HG03521 (cell line): ENCODE measurements around the gene MAD2L1.

Experiments
- ATAC-seq: cut with Tn5 transposase; IDR thresholded peaks from one replicate; pipeline ENCODE4 v1.9.1; 2021; ENCODE audit warnings: mild to moderate bottlenecking, moderate library complexity; ENCODE audit not compliant: unreplicated experiment

The MAD2L1 gene

DNA sequence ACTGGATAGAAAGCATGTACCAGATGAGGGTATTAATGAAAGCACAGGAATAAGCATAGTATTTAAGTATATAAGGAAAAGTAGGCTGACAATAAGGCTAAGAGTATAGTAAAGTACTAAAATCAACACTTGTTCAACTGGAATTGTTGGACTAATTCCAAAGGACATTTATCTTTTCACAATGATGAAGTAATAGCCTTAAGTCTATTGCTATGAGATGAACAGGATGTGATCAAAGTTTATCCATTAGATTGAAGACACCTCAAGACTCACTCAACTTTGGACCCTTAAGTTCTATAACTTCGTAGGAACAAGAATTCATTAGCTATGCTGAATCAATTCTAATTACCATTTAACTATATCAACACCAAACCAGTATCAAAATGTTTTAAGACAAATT is 7.6 kb downstream of the MAD2L1 start:
- ATAC-seq = no peak

DNA sequence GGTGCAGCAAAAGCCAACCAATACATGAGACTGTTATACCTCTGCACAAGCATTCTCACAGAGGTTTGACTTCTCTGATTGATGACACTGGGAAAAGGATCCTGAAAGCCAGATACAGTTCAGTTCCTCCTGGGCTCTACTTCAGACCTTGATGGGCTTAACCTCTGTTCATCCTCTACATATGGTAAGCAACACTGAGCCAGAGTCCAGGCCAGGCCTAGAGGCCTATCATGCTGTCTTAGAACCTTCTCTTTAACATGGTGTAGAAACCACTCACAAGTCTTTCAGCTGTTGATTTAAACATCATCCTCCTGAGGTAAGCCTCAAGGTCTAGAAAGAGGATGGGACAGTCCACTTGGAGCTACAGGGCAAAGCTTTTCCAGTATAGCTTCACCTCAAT is 9.2 kb downstream of the MAD2L1 start:
- no peak for ATAC-seq

DNA sequence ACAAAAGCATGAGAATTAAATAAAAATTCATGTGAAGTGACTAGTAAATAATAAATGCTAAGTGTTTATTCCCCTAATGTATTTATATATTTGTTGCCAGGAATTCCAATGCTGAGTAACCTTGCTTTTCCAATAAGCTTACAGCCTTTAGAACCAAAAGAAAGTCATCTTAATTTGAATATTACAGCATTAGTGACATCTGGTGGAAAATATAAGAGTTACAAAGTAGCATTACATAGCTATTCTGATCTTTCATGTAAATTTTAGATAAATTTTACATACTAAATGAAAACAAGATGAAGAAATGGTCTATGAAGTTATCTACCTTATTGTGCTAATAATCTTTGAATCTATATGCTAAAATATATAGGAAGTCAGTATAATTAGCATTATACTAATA is 10.4 kb downstream of the MAD2L1 start:
- ATAC-seq = no peak

DNA sequence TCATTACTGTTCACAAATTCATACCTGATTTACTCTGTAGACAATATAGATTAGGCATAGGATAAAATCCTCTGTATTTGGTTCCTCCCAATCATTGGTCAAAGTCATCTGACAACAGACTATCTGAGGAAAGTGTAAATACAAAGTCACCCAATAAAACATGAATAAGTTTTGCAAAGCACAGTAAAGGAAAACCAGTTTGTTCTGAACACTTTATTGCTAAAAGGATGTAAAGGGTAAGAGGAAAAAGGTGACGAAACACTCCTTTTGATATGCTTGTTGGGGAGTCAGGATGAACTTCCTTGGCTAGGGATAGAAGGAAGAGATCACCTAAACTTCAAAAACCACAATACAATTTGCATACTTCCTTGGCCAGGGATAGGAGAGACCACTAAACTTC is 10.9 kb downstream of the MAD2L1 start:
- no peak for ATAC-seq

DNA sequence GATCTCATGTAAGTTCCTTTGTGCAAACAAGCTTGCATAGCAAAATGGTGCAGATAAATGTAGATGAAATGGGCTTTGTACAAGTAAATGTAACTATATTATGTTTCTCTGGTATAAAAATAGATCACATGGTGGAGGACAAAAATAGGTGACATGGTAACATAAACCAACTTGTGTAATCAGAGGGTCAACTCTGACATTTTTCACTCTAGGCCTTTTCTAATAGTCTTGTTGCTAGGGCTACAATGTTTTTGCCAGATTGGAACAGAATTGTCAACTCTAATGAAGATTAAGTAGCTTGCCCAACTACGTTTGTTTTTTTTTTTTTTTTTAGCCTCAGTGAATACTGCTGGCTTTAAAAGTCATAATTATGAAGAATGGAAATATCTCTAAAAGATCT is 11.5 kb downstream of the MAD2L1 start:
- ATAC-seq = no peak

DNA sequence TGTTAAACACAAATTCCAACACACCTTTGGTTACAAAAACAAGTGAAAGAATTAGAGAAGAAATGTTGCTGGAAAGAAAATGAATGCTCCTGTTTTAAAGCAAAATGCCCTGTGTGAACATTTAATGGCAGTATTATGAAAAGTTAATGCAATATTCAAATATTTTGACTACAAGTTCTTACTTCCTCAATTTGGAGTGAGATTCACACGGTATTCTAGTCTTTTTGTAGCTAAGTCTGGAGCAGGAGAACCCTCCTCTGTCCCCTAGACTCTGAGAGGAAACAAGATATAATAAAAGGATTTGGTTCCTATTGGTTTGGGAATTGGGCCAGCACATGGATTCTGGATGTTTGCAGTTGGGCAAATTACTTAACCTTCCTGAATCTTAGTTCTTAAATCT is 12.7 kb downstream of the MAD2L1 start:
- peak; percentile 43 for ATAC-seq

DNA sequence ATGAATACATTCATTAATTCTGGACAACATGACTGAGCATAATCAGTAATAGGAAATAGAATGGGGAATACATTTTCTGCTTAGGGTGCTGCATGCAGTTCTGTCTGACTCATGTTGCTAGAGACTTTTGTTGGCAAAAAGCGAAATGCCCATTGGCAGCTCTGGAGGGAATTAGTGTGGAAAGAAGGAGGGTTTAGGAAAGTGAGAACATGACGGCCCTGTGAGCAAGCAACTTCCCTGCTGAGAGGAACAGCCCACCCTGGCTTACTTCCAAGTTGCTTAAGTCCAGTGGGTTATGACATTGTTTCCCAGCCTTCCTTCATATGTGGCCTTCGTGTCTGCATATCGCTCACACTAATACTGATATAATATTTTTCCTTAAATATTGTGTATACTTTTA is 13.8 kb downstream of the MAD2L1 start:
- ATAC-seq = no peak

DNA sequence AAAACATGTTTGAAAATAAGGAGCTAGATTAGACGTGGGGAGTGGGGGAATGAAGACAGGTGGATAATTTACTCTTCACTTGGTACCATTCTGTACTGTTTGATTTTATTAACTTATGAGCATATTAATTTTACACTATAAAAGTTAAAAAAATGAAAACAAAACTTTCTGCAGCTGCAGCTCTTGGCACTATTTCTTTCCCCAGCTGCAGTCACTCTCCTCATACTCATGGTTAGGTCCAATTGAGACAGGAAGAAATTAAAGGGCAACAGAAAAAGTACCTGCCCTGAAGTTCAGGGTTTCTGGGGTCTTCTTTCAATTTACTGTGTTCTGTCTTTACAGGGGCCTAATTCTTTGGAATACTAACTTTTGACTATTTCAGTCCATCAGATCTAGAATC is 15.4 kb downstream of the MAD2L1 start:
- ATAC-seq = no peak

DNA sequence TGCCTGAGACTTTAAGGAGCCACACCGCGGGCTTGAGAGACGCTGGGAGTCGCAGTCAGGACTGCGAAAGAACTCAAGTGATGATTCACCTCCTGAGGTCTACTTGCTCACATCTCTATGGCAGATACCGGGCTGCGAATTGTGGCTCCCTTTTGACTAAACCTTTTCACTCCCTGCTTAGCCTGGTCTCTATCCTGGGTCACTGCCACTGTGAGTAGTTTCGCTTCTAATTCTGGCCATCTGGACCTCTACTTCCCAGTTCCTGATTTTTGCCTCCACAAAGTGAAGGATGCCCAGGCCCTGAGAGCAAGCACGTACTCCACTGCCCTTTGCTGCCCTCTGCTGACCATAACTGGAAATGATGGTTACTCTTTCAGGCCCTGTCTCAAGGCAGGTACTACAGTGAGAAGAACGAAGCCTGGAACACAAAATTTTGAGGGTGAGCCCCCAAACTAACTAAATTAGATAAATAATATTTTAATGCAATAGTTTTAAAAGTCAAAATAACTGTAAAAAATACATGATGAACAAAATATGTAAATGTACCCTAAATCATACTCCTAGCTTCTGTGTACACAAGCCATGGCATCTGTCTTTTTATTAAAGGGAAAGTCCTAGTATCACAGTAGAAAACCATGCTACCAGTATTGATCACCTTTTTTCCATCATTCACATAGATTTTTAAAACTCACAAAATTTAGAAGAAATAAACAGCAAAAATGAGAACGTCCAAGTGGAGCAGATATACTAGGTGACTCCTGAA is 16.7 kb downstream of the MAD2L1 start:
- peak; percentile 90 for ATAC-seq

DNA sequence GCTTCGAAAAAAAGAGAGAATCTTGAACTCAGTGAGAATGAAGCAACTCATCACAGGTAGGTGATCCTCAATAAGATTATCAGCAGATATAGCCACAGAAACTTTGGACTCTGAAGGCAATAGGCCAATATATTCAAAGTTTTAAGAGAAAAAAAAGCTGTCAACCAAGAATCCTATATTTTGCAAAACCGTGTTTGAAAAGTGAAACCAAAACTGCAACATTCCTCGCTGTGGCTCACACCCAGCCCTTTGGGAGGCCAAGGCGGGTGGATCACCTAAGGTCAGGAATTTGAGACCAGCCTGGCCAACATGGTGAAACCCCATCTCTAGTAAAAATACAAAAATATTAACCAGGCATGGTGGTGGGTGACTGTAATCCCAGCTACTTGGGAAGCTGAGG is 22.8 kb downstream of the MAD2L1 start:
- ATAC-seq = no peak

DNA sequence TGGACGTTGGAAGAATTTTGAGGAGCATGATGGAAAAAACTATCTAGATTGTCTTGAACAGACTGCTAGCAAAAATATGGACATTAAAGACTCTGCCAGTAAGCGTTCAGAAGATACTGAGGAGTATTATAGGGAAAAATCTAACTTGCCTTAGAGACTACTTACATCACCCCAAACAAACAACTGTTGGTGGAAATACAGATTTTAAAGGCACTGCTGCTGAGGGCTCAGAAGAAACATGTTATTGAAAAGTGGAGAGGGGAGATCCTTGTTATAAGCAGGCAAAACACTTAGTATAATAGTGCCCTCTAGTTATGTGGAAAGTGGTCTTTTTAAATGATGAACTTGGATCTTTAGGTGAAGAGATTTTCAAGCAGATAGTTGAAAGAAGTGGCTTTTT is 29.2 kb downstream of the MAD2L1 start:
- no peak for ATAC-seq

DNA sequence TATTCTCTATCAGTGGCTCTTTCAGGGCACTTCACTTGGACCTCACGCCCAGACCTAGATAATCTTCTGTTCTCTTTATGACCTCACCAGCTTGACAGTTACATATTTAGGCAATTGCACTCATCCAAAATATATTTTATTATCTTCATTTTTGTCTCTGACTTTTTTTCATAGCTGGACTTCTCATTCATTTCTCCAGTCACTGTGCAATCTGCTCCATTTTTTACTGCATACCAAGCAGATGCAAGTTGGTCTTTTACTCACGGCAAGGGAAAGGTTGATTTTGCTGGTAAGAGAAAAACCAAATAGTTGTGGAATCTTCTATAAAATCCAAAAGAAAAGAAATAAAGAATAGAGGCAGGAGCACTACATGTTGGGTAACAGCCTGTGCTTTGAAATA is 31.7 kb downstream of the MAD2L1 start:
- ATAC-seq = no peak

DNA sequence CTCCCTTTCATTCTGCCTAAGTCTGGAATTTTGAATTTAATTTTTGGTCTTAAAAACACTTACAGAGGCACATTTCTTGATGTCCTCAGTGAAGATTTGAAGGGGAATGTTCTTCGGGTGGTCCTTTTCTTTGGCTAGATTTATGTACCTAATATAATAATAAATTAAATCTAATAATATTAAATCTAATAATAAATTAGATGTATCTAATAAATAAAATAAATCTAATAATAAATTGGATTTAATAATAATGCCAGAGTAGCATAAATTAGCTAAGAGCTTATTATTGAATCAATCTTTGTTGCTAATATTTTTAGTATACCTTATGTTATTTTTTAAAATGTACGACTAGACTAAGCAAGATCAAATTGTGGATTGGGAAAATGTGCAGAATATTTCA is 39.8 kb downstream of the MAD2L1 start:
- ATAC-seq = no peak

DNA sequence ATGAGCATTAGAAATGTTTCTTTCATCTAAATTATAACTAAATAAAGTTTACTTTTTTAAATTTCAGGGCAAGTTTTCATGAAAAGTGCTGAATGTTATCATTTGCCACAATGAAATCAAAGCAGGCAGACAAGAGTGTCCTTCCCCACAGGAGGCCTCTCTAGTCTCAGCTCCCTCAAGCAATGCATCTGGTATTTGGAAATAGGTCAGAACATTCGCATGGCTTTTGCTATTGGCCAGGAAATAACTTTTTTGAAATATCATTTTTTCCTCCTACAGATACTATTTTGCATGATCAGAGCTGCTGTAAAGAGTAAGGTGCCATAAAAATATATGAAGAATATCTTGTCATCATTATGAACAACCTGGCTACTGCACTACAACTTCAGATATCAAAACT is 41.1 kb downstream of the MAD2L1 start:
- no peak for ATAC-seq

DNA sequence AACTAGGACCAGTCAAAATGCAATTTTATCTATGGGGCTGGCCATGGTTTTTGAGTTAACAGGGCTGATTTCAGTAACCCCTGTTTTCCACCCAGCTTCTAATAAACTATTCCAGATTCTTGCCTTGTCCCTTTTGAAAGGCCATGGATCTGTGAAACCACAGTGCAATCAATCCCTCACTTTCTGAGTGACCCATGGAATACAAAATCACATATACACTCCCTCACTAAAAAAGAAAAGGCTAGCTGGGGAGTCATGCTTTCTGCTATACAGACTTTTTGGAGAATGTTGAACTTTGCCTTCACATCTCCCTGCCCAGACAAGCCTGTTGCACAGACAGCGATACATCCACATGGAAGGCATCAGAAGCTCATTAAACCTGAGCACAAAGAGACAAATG is 47.9 kb downstream of the MAD2L1 start:
- no peak for ATAC-seq

DNA sequence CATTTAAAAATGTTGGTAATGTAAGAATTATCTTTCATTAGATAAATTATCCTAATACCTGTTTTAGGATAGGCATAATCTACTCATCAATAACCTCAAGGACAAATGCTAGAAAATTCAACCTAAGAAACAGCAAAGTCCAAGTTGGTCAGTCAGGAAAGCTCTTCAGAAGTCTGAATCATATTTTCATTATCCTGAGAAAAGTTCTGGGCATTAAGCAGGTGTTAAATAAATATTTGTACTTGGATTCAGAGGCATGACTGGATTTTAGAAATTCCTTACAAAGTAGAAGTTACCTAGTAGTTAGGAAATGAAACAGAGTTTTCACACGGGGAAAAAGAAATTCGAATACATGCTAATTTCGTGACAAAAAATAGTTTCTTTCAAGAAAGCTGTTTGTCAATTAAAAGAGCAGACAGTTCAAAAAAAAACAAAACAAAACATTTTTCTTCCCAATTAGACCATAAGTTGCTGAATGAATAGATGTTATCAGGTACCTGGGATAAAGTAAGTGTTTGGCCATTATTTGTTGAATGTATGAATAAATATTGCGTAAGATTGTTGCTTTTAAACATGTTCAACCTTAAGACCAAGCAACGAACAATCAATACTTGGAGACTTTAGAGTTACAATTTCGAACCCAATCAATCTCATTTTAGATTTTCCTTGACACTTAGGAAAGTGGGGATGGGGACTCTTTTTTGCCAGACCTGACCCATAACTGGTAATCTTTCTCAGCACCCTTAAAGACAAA is 48.5 kb downstream of the MAD2L1 start:
- no peak for ATAC-seq

DNA sequence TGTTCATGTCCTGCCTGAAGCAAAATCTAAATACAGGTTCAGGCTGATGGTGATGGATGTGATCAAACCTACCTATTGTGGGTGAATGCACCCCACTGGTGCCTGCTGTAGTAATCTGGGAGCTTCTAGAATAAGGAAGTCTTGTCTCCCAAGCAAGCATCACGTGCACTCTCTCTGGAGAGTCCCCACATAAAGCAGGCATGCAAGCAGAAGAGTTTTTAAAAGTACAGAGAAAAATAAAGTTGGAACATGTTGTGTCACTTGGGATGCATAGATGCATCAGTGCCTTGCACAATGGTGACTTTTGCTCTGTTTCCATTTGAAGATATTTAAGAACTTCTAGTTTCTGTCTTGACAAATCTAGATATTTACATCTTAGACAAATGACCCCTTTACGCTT is 54.9 kb downstream of the MAD2L1 start:
- ATAC-seq = no peak

DNA sequence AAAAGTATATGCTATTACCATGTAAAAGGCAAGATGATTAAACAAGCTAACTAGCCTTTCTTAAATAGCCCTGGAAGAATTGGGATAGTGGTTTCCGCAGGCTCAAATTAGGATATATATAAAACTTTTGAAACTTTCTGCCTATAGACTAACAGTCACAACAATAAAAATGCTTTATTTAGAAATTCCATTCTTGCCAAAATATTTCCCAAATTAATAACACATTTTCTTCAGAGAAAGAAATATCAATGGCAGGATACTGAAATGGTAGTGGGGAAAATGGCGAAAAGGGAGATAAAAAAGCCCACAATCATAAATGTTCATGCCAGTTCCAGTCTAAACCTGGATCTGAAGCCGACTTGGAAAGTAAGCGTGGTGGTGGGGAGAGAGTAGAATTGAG is 56.0 kb downstream of the MAD2L1 start:
- ATAC-seq = no peak

DNA sequence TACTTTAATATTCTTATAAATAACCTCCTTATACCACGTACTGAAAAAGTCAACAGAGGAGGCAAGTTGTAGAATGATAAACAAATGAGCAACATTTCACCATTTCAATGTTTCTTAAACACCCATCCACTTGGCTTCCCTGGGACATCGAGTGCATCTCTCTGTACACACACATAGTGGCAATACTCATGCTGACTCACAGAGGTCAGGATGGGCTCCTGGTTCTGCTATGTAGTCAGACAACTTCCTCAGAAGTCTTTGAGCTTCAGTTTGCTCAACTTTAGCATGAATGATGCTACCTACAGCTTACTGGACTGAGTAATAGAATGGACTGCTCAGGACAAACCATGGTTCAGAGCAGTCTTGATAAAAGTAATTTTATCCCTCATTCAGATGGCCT is 56.9 kb downstream of the MAD2L1 start:
- ATAC-seq = no peak

DNA sequence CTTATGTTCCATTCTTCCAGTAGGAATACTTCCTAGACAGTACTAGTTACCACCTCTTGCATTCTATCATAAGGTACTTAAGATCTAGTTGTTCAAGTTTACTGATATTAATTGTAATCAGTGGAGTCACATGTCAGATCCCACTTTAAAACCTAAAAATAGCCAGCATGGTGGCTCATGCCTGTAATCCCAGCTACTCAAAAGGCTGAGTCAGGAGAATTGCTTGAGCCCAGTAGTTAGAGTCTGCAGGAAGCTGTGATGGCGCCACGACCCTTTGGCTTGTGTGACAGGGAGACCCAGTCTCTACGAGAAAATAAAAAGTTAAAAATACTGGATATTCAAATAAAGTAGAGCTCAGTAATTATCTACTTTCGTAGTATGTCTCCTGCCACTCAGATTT is 57.7 kb downstream of the MAD2L1 start:
- ATAC-seq = no peak

DNA sequence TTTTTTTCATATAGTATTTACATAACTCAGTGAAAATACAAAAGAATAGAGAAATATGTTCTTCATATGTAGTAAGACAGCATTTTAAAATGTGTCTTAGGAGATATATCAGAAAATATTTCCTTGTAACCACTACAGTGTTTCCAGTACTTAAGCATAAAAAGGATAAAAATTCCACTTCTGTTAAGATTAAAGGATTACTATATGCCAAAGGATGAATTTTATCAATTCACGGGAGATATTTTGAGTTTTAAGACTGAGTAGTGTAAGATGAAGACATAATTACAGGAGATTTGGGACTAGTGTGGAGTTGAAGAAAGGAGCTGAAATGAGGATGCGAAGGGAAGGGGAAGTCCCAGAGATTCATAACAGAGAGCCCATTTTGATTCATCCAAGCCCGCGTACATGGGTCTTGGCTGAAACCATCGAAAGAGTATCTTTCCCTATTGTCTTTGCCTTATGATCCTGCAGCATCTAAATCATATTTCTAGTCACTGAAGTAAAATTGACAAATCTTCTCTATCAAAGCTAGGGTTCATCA is 58.7 kb downstream of the MAD2L1 start:
- no peak for ATAC-seq

DNA sequence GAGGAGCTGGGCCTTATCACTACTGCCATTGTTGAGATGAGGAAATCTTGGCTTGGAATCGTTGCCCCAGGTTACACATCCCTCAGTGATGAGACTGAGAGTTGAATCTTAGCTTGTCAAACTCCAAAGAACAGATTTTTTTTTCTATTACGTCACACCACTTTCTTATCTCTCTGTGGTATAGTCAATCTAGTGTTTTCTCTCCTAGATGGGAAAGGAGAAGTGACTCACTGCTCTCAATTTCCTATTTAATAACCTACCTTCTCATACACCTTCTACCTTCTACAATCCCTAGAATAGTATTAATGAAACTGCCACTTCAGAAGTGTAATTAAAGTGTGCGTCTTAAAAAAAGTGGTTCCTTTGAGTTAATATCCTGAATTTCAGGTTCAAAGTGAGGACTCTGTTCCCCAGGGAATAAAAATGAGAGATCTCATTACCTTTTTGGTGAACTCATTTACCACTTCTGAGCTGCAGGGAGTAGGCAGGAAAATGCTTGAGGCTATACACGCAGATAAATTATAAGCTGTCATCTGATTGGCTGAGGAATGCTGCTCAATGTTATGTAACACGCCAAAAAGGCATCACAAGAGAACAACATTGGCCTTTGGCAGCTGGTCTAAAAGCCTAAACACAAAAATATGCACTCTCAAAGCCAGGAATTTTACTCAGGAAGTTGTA is 59.3 kb downstream of the MAD2L1 start:
- ATAC-seq = no peak
